NT2/D1 (cell line): ENCODE results near the gene GLOD4.

Experiments used
- DNase-seq: peaks from one replicate; pipeline ENCODE4 v3.0.0-alpha.2; 2011; ENCODE audit warnings: low read depth, low spot score
- H3K27me3 ChIP-seq: 2 replicates; pipeline ENCODE4 v1.6.0; 2011; ENCODE audit warnings: mild to moderate bottlenecking; ENCODE audit not compliant: insufficient read length, insufficient read depth
- H3K36me3 ChIP-seq: 2 replicates; pipeline ENCODE4 v1.6.1; 2011; ENCODE audit warnings: mild to moderate bottlenecking, low read length, mixed read lengths; ENCODE audit not compliant: insufficient read depth, insufficient read length
- H3K4me1 ChIP-seq: 2 replicates; pipeline ENCODE4 v1.5.1; 2011; ENCODE audit not compliant: insufficient read depth, insufficient read length
- H3K4me3 ChIP-seq: 2 replicates; pipeline ENCODE4 v1.5.1; 2011; ENCODE audit warnings: low read depth; ENCODE audit not compliant: insufficient read length
- H3K9ac ChIP-seq: 2 replicates; pipeline ENCODE4 v1.6.0; 2011; ENCODE audit warnings: low read depth; ENCODE audit not compliant: insufficient read length
- H3K9me3 ChIP-seq: 2 replicates; pipeline ENCODE4 v1.5.1; 2011; ENCODE audit warnings: mild to moderate bottlenecking, low read length; ENCODE audit not compliant: insufficient read depth
- SUZ12 ChIP-seq: IDR thresholded peaks from 2 replicates; pipeline ENCODE4 v1.6.1; 2011; ENCODE audit not compliant: insufficient read length, insufficient read depth; ENCODE audit errors: extremely low read depth
- YY1 ChIP-seq: IDR thresholded peaks from 2 replicates; pipeline ENCODE4 v1.6.1; 2011; ENCODE audit not compliant: insufficient read length, insufficient read depth
- ZNF274 ChIP-seq: IDR thresholded peaks from 2 replicates; pipeline ENCODE4 v1.6.1; 2011; ENCODE audit warnings: mild to moderate bottlenecking, low read depth, low read length

GLOD4 gene

GRCh38 chr17:746181-746580 is 35.9 kb downstream of the GLOD4 start:
- H3K9ac ChIP-seq: no peak overlapping the region
- H3K4me1 ChIP-seq: peaks cover 2% of the 10 kb centered on the region
- TF ChIP-seq SUZ12 (no peak), ZNF274 (no peak), YY1 (no peak)
- DNase-seq: no peak
- peaks cover 82% of the 10 kb centered on the region for H3K36me3 ChIP-seq
- H3K27me3 ChIP-seq: no peaks in the 10 kb centered on the region
- peaks cover 16% of the 10 kb centered on the region; the same call in 1 of the 2 replicates for H3K9me3 ChIP-seq
- no peak overlapping the region for H3K4me3 ChIP-seq

GRCh38 chr17:745406-745805 is 36.7 kb downstream of the GLOD4 start:
- H3K4me1 ChIP-seq: no peaks in the 10 kb centered on the region
- no peak overlapping the region for H3K4me3 ChIP-seq
- TF ChIP-seq SUZ12: no peak
- TF ChIP-seq ZNF274: no peak
- no peak for TF ChIP-seq YY1
- H3K9me3 ChIP-seq: peaks cover 16% of the 10 kb centered on the region; the same call in 1 of the 2 replicates
- DNase-seq: no peak
- H3K9ac ChIP-seq: no peak overlapping the region
- no peaks in the 10 kb centered on the region for H3K27me3 ChIP-seq
- peaks cover 90% of the 10 kb centered on the region for H3K36me3 ChIP-seq

- TF ChIP-seq YY1: no peak
- TF ChIP-seq SUZ12: no peak
- no peak for TF ChIP-seq ZNF274
- H3K9me3 ChIP-seq: peaks cover 12% of the 10 kb centered on the region; the same call in 1 of the 2 replicates
- H3K36me3 ChIP-seq: peaks cover 92% of the 10 kb centered on the region
- H3K27me3 ChIP-seq: no peaks in the 10 kb centered on the region
- H3K4me3 ChIP-seq: no peak overlapping the region
- H3K9ac ChIP-seq: no peak overlapping the region
- H3K4me1 ChIP-seq: no peaks in the 10 kb centered on the region
- no peak for DNase-seq
Measured at GRCh38 chr17:744937-745336, 37.1 kb downstream of the GLOD4 start.

- DNase-seq: no peak
- no peaks in the 10 kb centered on the region for H3K9me3 ChIP-seq
- no peaks in the 10 kb centered on the region for H3K4me1 ChIP-seq
- no peak for TF ChIP-seq SUZ12
- TF ChIP-seq YY1: no peak
- TF ChIP-seq ZNF274: no peak
- no peaks in the 10 kb centered on the region for H3K27me3 ChIP-seq
- no peak overlapping the region for H3K9ac ChIP-seq
- H3K36me3 ChIP-seq: peaks cover 92% of the 10 kb centered on the region
- no peak overlapping the region for H3K4me3 ChIP-seq
Measured at GRCh38 chr17:743139-743538, 38.9 kb downstream of the GLOD4 start.

GRCh38 chr17:742147-742793 is 39.8 kb downstream of the GLOD4 start:
- H3K27me3 ChIP-seq: no peaks in the 10 kb centered on the region
- no peak for DNase-seq
- H3K9ac ChIP-seq: no peak overlapping the region
- no peak for TF ChIP-seq ZNF274
- no peak for TF ChIP-seq YY1
- no peak for TF ChIP-seq SUZ12
- H3K36me3 ChIP-seq: peaks cover 88% of the 10 kb centered on the region
- no peaks in the 10 kb centered on the region for H3K9me3 ChIP-seq
- H3K4me1 ChIP-seq: no peaks in the 10 kb centered on the region
- H3K4me3 ChIP-seq: no peak overlapping the region

- TF ChIP-seq YY1: no peak
- no peak for TF ChIP-seq SUZ12
- TF ChIP-seq ZNF274: no peak
- H3K27me3 ChIP-seq: no peaks in the 10 kb centered on the region
- no peak for DNase-seq
- peaks cover 70% of the 10 kb centered on the region for H3K36me3 ChIP-seq
- H3K4me3 ChIP-seq: no peak overlapping the region
- H3K9ac ChIP-seq: no peak overlapping the region
- H3K4me1 ChIP-seq: no peaks in the 10 kb centered on the region
- H3K9me3 ChIP-seq: no peaks in the 10 kb centered on the region
Measured at GRCh38 chr17:740240-741017, 41.7 kb downstream of the GLOD4 start.

- Histone ChIP-seq H3K36me3 (peaks cover 46% of the 10 kb centered on the region), H3K4me3 (no peak overlapping the region), H3K9ac (no peak overlapping the region), H3K27me3 (peaks cover 2% of the 10 kb centered on the region), H3K9me3 (no peaks in the 10 kb centered on the region), H3K4me1 (no peaks in the 10 kb centered on the region)
- TF ChIP-seq SUZ12 (no peak), ZNF274 (no peak), YY1 (no peak)
- no peak for DNase-seq
Measured at GRCh38 chr17:737561-738113, 44.4 kb downstream of the GLOD4 start.
